ENCODE results near the gene COP1.

Gene COP1

DNA sequence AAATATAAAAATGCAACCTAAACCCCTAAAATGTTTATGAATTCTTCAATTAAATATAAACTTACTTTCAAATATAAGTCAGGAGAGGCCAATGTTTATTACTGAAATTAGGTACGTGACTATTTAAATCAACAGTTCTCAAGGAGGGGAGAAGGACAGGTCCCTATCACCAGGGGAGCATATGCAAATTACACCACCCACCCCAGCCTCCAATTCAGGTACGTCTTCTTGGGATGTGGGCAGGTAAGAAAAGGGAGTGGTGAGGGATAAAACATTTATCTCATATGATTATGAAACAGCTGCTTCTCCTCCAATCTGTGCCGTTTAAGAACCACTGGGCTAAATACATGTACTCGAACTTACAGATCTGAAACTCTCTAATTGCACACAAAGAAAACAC, 3.4 kb downstream of the COP1 start:
- no peak for DNase-seq (ENCODE audit: extremely low spot score)
- TF ChIP-seq, protein P1, sequence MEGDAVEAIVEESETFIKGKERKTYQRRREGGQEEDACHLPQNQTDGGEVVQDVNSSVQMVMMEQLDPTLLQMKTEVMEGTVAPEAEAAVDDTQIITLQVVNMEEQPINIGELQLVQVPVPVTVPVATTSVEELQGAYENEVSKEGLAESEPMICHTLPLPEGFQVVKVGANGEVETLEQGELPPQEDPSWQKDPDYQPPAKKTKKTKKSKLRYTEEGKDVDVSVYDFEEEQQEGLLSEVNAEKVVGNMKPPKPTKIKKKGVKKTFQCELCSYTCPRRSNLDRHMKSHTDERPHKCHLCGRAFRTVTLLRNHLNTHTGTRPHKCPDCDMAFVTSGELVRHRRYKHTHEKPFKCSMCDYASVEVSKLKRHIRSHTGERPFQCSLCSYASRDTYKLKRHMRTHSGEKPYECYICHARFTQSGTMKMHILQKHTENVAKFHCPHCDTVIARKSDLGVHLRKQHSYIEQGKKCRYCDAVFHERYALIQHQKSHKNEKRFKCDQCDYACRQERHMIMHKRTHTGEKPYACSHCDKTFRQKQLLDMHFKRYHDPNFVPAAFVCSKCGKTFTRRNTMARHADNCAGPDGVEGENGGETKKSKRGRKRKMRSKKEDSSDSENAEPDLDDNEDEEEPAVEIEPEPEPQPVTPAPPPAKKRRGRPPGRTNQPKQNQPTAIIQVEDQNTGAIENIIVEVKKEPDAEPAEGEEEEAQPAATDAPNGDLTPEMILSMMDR (IDR thresholded peaks at IDR 0.05; ENCODE audit: control extremely low read depth, extremely low read depth, low read depth, missing control alignments), result no peak
- POLR2A ChIA-PET, result no interaction called here
- CTCF ChIA-PET, result interaction anchor here (1.1 to 1.3 kb wide), 2 partner anchors 14 to 19 kb away, joined by 3 read pairs; no protein-coding TSS in a partner anchor

DNA sequence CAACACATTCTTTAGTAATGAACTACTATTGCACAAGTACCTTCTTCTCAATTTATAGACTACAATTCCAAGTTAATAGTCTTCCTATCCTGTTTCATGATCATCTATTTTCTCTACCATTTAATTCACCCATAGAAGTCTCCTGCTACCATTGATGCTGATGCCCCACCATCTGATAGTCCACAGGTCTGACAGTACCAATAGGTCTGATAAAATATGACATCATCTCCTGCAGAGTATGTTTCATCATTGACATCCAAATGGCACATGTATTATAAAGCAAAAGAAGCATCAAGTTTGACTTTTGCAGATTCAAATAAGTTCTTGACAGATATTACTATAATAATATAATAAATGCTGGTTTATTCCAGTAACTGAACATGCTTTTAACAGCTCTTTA, 5.5 kb downstream of the COP1 start:
- ChIA-PET POLR2A (no interaction called here), CTCF (interaction anchor here (1.3 kb wide), 1 partner anchor 16 kb away, joined by 3 read pairs; no protein-coding TSS in a partner anchor)
- TF ChIP-seq, protein P1 (IDR thresholded peaks at IDR 0.05; ENCODE audit: control extremely low read depth, extremely low read depth, low read depth, missing control alignments), result no peak
- no peak for DNase-seq (ENCODE audit: extremely low spot score)

DNA sequence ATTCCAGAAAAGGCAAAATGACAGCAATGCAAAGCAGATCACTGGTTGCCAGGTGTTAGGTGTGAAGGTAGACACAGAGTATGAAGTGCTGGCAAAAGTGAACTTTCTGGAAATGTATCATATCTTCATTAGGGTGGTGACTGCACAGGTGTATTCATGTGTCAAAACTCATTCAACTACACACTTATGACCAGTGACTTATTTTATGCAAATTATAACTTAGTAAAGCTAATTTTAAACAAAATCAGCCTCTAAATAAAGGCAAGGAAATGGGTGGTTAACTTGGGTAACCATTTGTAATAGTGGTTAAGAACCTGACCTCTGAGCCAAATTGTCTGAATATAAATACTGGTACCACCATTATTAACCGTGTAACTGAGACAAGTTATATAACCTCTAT, 7.4 kb downstream of the COP1 start:
- POLR2A ChIA-PET, result no interaction called here

DNA sequence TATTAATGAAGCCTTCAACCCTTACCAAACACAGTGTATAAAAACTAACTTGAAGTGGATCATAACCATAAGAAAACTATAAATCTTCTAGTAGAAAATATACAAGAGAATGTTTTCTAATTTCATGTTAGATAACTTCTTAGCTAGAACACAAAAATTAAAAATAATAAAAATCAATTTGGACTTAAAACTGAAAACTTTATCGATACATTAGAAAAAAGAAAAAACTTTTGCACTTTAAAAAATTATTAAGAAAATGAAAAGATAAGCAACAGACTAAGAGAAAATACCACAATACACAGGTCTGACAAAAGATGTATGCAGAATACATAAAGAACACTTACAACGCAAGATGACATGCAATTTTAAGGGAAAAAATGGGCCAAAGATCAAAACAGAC, 8.7 kb downstream of the COP1 start:
- TF ChIP-seq, protein P1 (IDR thresholded peaks at IDR 0.05; ENCODE audit: control extremely low read depth, extremely low read depth, low read depth, missing control alignments), result no peak
- POLR2A ChIA-PET, result no interaction called here
- CTCF ChIA-PET, result no interaction called here
- DNase-seq (ENCODE audit: extremely low spot score), result no peak

More for the DNA sequence above, 7.4 kb downstream of the COP1 start:
- CTCF ChIA-PET, result no interaction called here
- no peak for DNase-seq (ENCODE audit: extremely low spot score)
- TF ChIP-seq, protein P1 (IDR thresholded peaks at IDR 0.05; ENCODE audit: control extremely low read depth, extremely low read depth, low read depth, missing control alignments), result no peak

DNA sequence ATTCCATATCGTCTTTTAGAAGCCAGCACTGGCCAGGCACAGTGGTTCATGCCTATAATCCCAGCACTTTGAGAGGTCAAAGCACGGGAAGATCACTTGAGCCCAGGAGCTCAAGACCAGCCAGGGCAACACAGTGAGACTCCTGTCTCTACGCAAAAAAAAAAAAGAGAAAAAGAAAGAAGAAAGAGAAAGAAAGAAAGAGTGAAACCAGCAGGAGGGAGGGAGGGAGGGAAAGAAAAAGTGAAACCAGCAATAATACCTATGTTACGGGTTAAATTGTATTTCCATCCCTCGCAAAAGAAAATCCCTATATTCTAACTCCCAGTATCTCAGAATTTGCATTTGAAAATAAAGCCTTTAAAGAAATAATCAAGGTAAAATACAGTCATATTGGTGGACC, 10.4 kb downstream of the COP1 start:
- DNase-seq (ENCODE audit: extremely low spot score), result no peak
- CTCF ChIA-PET, result interaction anchor here (1.0 kb wide), 1 partner anchor 11 kb away, joined by 3 read pairs; no protein-coding TSS in a partner anchor
- POLR2A ChIA-PET, result no interaction called here
- TF ChIP-seq, protein P1 (IDR thresholded peaks at IDR 0.05; ENCODE audit: control extremely low read depth, extremely low read depth, low read depth, missing control alignments), result no peak

DNA sequence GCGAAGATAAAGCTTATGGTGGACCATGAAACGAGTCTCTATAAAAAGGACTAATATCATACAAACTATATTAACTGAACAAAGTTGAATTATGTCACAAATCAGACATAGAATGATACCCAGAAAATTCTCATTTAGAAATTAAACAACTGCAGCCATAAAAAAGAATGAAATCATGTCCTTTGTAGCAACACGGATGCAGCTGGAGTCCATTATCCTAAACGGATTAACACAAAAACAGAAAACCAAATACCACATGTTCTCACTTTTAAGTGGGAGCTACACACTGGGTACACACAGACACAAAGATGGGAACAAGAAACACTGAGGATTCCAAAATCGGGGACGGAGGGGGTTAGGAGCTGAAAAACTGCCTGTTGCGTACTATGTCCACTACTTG, 11.5 kb downstream of the COP1 start:
- ChIA-PET POLR2A (no interaction called here), CTCF (interaction anchor here (1.1 to 1.4 kb wide), 3 partner anchors 12 to 19 kb away, joined by 3 to 4 read pairs (median 4); partner anchors contain the start of gene COP1)
- no peak for DNase-seq (ENCODE audit: extremely low spot score)
- TF ChIP-seq, protein P1 (IDR thresholded peaks at IDR 0.05; ENCODE audit: control extremely low read depth, extremely low read depth, low read depth, missing control alignments), result no peak

DNA sequence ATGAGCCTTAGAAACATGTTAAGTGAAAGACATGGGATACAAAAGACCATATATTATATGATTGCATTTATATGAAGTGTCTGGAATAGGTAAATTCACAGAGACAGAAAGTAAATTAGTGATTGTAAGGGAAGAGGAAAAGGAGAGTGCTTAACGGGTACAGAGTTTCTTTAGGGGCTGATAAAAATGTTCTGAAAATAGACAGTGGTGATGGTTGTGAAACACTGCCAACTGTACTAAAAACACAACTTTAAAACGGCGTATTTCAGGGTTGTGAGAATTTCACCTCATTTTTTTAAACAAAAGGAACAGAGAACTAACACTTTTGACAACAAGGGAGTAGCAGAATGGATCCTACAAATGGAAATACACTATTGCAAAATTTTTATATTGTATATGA, 13.4 kb downstream of the COP1 start:
- DNase-seq (ENCODE audit: extremely low spot score), result no peak
- TF ChIP-seq, protein P1 (IDR thresholded peaks at IDR 0.05; ENCODE audit: control extremely low read depth, extremely low read depth, low read depth, missing control alignments), result no peak
- ChIA-PET CTCF (no interaction called here), POLR2A (no interaction called here)
